ENCODE data around the gene DNAJB6.

The DNAJB6 gene

GRCh38 chr7:157377436-157378124 is 40.8 kb downstream of the DNAJB6 start:
- TF ChIP-seq, protein P1, sequence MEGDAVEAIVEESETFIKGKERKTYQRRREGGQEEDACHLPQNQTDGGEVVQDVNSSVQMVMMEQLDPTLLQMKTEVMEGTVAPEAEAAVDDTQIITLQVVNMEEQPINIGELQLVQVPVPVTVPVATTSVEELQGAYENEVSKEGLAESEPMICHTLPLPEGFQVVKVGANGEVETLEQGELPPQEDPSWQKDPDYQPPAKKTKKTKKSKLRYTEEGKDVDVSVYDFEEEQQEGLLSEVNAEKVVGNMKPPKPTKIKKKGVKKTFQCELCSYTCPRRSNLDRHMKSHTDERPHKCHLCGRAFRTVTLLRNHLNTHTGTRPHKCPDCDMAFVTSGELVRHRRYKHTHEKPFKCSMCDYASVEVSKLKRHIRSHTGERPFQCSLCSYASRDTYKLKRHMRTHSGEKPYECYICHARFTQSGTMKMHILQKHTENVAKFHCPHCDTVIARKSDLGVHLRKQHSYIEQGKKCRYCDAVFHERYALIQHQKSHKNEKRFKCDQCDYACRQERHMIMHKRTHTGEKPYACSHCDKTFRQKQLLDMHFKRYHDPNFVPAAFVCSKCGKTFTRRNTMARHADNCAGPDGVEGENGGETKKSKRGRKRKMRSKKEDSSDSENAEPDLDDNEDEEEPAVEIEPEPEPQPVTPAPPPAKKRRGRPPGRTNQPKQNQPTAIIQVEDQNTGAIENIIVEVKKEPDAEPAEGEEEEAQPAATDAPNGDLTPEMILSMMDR (IDR thresholded peaks at IDR 0.05), result no peak

- TF ChIP-seq, protein P1 (IDR thresholded peaks at IDR 0.05), result no peak
Measured at GRCh38 chr7:157378390-157378789, 41.6 kb downstream of the DNAJB6 start.

DNA sequence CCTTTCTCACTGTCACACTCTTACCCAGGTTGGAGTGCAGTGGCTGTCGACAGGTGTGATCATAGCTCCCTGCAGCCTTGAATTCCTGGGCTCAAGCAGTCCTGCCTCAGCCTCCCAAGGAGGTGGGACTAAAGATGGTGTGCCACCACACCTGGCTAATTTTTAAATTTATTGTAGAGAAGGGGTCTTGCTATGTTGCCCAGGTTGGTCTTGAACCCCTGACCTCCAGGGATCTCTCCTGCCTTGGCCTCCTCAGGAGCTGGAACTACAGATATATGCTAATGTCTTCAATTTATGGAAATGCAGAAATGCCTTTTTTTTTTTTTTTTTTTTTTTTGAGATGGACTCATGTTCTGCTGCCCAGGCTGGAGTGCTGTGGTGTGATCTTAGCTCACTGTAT is 42.7 kb downstream of the DNAJB6 start:
- TF ChIP-seq, protein P1 (IDR thresholded peaks at IDR 0.05), result no peak

DNA sequence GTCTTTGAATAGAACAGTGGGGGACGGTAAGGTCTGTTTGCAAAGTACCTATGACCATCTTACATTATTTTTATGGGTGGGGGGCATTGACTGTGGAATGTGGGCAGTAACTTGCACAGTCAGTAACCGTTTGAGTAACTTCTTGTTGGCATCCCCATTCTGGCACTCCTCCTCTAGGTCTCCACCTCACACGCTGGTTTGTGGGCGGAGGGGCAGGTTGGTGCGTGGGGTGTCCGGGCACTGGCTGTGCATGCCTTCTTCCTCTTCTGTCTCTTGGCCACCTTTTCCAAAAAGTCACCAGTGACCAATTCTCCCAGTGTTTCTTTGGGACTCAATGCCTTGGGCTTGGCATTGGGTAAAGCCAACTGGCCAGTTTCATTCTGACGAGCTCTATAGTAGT is 43.6 kb downstream of the DNAJB6 start:
- TF ChIP-seq, protein P1 (IDR thresholded peaks at IDR 0.05), result no peak

DNA sequence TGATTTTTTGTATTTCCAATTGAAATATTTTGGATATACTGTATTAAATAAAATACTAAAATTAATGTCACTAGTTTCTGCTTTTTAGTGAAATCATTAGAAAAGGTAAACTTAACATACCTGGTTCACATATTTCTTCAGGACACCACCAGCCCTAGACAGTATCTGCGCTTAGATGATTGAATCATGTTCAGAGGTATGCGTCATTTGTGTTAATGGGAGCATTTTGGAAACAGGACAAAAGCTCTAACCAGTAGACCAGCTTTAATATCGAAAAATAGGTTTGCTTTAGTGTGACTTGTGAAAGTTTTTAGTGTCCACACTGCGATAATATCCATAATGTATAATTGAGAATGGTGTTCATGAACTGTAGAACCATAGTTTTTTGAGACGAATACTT is 47.1 kb downstream of the DNAJB6 start:
- TF ChIP-seq, protein P1 (IDR thresholded peaks at IDR 0.05), result no peak

DNA sequence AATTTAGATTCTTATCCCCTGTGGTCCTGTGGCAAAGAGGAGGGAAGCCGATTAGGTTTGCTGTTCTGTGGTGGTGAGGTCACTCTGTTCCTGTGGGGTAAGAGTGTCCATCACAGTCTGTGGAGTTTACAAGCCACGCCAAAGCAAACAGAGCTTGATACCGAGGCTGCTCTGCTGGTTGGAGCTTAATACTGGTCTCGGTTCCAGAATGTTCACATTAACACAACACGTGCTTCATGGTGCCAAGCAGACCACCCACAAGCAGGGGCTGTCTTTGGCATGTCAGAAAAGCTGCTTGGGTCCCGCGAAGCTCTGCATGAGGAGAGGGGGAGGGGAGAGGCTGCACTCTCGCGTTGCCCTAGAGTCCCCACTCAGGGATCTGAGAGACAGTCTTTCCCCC is 47.5 kb downstream of the DNAJB6 start:
- TF ChIP-seq, protein P1 (IDR thresholded peaks at IDR 0.05), result no peak

DNA sequence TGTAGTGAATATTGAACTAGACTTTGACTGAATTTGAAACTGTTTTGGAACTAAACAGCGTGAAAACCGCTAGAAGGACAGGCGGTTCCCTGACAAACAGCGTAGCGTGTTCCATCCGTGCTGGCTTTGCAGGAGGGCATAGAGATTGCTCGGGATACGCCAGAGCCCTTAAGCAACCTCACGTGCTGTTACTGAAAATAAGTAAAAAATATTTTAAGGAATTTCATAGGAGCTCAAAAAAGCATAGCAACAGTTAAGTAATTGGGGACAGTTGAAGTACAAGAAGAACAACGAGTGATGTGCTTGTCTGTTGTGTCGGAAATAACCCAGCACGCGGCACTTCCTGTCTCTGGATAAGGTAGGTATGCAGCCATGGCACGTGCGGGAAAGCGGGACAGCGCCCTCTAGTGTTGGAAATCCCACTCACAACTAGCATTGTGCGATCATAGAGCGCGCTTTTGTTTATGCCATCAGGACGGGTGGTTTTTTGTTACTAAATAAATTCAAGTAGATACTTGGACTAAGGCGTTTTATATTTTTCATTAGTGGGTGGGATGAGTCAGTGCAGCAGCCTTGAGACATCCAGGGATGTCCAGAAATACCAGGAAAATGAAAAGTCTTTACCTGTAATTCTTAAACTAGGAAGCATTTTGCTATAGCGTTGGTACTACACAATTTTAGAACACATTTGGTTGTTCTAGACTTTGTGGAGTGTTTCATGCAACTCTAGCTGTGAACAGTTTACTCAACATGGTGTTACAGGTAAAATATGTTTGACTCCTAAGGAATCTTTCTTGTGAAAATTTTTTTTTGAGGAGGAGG is 50.4 kb downstream of the DNAJB6 start:
- TF ChIP-seq, protein P1 (IDR thresholded peaks at IDR 0.05), result peak; percentile 96
